Spleen (tissue), 11 donors: ENCODE measurements around the gene BAZ1B. TPM values are rescaled to one million over a fixed set of nuclear protein-coding genes. Genes with fewer than 3 reads are reported as not detected.
A peak's percentile ranks its signal among the peaks of the same experiment; 100 is the strongest.
"Not testable (repeated sequence)": the region's sequence is repeated elsewhere in the genome, so short reads cannot be mapped to it uniquely, and the experiment has no call there.

Source experiments
- DNase-seq: peaks from one replicate; pipeline ENCODE4 v3.0.0-alpha.2; 2020
- H3K27ac ChIP-seq, 8 donors: fragments of 200-600 bp; sonication (generic) in 7 of 8; 1 replicate in 4 of 8; 2 replicates in 4 of 8; pipeline versions ENCODE4 v1.5.0 to v1.8.0; 2016 to 2021; ENCODE audit warnings: inconsistent platforms in 4 of 8, mild to moderate bottlenecking in 4 of 8, moderate library complexity in 1 of 8
- H3K27me3 ChIP-seq, 7 donors: fragments of 200-600 bp; sonication (generic) in 6 of 7; replicated peaks in 1 of 7; 1 replicate in 4 of 7; 2 replicates in 3 of 7; pipeline versions ENCODE4 v1.5.0 to v1.8.0; 2016 to 2021; ENCODE audit warnings: inconsistent platforms in 3 of 7, mild to moderate bottlenecking in 1 of 7
- H3K36me3 ChIP-seq, 6 donors: fragments of 200-600 bp; sonication (generic) in 5 of 6; 1 replicate in 4 of 6; 2 replicates in 2 of 6; pipeline versions ENCODE4 v1.5.0 to v1.8.0; 2016 to 2021; ENCODE audit warnings: inconsistent platforms in 2 of 6
- H3K4me1 ChIP-seq, 6 donors: fragments of 200-600 bp; sonication (generic) in 5 of 6; 1 replicate in 3 of 6; 2 replicates in 3 of 6; pipeline versions ENCODE4 v1.5.0 to v1.8.0; 2016 to 2021; ENCODE audit warnings: inconsistent platforms in 3 of 6
- H3K4me3 ChIP-seq, 8 donors: fragments of 200-600 bp; sonication (generic) in 7 of 8; 1 replicate in 4 of 8; 2 replicates in 4 of 8; pipeline versions ENCODE4 v1.5.0 to v1.8.0; 2016 to 2021; ENCODE audit warnings: inconsistent platforms in 4 of 8, mild to moderate bottlenecking in 4 of 8, moderate library complexity in 2 of 8
- H3K9me3 ChIP-seq, 8 donors: fragments of 200-600 bp; sonication (generic) in 7 of 8; 1 replicate in 4 of 8; 2 replicates in 4 of 8; pipeline versions ENCODE4 v1.5.0 to v1.8.0; 2016 to 2021; ENCODE audit warnings: inconsistent platforms in 4 of 8
- CTCF ChIP-seq, 11 experiments: fragments of 200-600 bp in 7 of 11; fragments of 450-650 bp in 4 of 11; sonication (generic) in 4 of 11; IDR thresholded peaks in 8 of 11; conservative IDR thresholded peaks in 3 of 11; 1 replicate in 7 of 11; 2 replicates in 4 of 11; pipeline versions ENCODE4 v1.4.0 to v1.8.0; 2016 to 2021; ENCODE audit warnings: antibody characterized with exemption in 11 of 11, inconsistent platforms in 4 of 11, mild to moderate bottlenecking in 1 of 11
- POLR2A ChIP-seq, 3 donors: fragments of 450-650 bp; IDR thresholded peaks; one replicate each; pipeline ENCODE4 v1.5.1; 2017; ENCODE audit warnings: antibody characterized with exemption in 3 of 3, mild to moderate bottlenecking in 1 of 3
- POLR2AphosphoS5 ChIP-seq, 3 donors: sonication (generic); formaldehyde crosslinking; IDR thresholded peaks; one replicate each; pipeline ENCODE4 v1.5.1; 2017; ENCODE audit warnings: antibody characterized with exemption in 3 of 3
- WGBS, 5 donors: extraction: QIAGEN DNeasy Blood & Tissue Kit in 3 of 5; methylation state at CpG; one replicate each; pipeline versions ENCODE4 v1.1.5 to v1.1.7; 2013 to 2018; 5-methylcytosine and 5-hydroxymethylcytosine counted together
- intact Hi-C: fragments of 100-400 bp; cut with DNase I; formaldehyde crosslinking; loops from one replicate; pipeline ENCODE4 v1.15.0; 2023; ENCODE audit warnings: low total_unique reads
- polyA plus RNA-seq, 3 donors: library from polyadenylated mRNA; stranded (reverse); fragments of 200-250 nt; gene quantifications; one replicate each; pipeline ENCODE4 v1.2.1, GENCODE V29; 2013
- total RNA-seq, 7 donors: library from RNA; depleted of rRNA in 3 of 7; stranded (reverse); fragments of >200 nt in 3 of 7; fragmentation: NEBNext Ultra II Directional in 4 of 7; extraction: Animal tissue kit (Norgen Biotek cat#: 25700) in 4 of 7; gene quantifications; one replicate each; pipeline versions ENCODE4 v1.1.0 to v1.2.1, GENCODE V29; 2016 to 2021
- donor health status: healthy with polysubstance abuse.
- donor health status: DM: no; HTN: no; CAD: no; lungs with moderate emphysema.
- donor health status: DM: no; HTN: no; CAD: no.
- donor health status: Bipolar disorder and iron deficiency.
- donor health status: healthy.
- donor health status: DM: no; HTN: no; CAD: no.
- donor health status: DM: yes; HTN: yes; CAD: no.

The BAZ1B gene
- total and polyA plus RNA-seq, 10 donors, result 9.2 to 61.4 (median 54.9) TPM

- no peaks in the 10 kb centered on the region for H3K36me3 ChIP-seq
- TF ChIP-seq CTCF (IDR thresholded peaks at IDR 0.05 in 8 of 11, conservative IDR thresholded peaks at IDR 0.05 in 3 of 11) (no peak), POLR2A (IDR thresholded peaks at IDR 0.05) (no peak), POLR2AphosphoS5 (IDR thresholded peaks at IDR 0.05) (no peak)
- 87 to 94% (median 92%) methylated on average over 11 to 13 of the region's 13 CpGs for WGBS, 5 donors
- H3K27me3 ChIP-seq, result peaks cover 0 to 41% (median 8%) of the 10 kb centered on the region in 7 donors
- peaks cover 0 to 8% (median 0%) of the 10 kb centered on the region in 8 donors for H3K9me3 ChIP-seq
- peaks cover 0 to 27% (median 8%) of the 10 kb centered on the region in 6 donors for H3K4me1 ChIP-seq
- intact Hi-C loops, result loop anchor here (10.0 kb wide), 1 partner anchor 96 kb away; no protein-coding TSS in a partner anchor
- no peak overlapping the region for H3K4me3 ChIP-seq
- no peak for DNase-seq
- H3K27ac ChIP-seq, result no peak overlapping the region
These were observed 90.9 kb downstream of the BAZ1B start for GRCh38 chr7:73431041-73431835.

- not testable (repeated sequence) for DNase-seq, H3K36me3 ChIP-seq, H3K9me3 ChIP-seq, H3K4me3 ChIP-seq, H3K27ac ChIP-seq
- 72 to 87% (median 86%) methylated on average over 4 of the region's 4 CpGs for WGBS, 5 donors
- Histone ChIP-seq H3K4me1 (peaks cover 0 to 20% (median 5%) of the 10 kb centered on the region in 6 donors), H3K27me3 (peaks cover 0 to 41% (median 8%) of the 10 kb centered on the region in 7 donors)
- intact Hi-C loops, result loop anchor here (10.0 kb wide), 1 partner anchor 96 kb away; no protein-coding TSS in a partner anchor
These were observed 91.6 kb downstream of the BAZ1B start for GRCh38 chr7:73430540-73430939.

GRCh38 chr7:73429622-73430505 lies 92.2 kb downstream of the BAZ1B start:
- Histone ChIP-seq H3K27ac (no peak overlapping the region), H3K27me3 (peaks cover 0 to 40% (median 8%) of the 10 kb centered on the region in 7 donors), H3K36me3 (no peaks in the 10 kb centered on the region), H3K4me3 (no peak overlapping the region), H3K4me1 (peaks cover 0 to 16% (median 5%) of the 10 kb centered on the region in 6 donors), H3K9me3 (peaks cover 0 to 8% (median 0%) of the 10 kb centered on the region in 8 donors)
- TF ChIP-seq POLR2A (IDR thresholded peaks at IDR 0.05) (no peak), CTCF (IDR thresholded peaks at IDR 0.05 in 8 of 11, conservative IDR thresholded peaks at IDR 0.05 in 3 of 11) (no peak), POLR2AphosphoS5 (IDR thresholded peaks at IDR 0.05) (no peak)
- intact Hi-C loops, result loop anchor here (10.0 kb wide), 1 partner anchor 95 kb away; no protein-coding TSS in a partner anchor
- no peak for DNase-seq
- 70 to 81% (median 73%) methylated on average over 5 to 6 of the region's 6 CpGs for WGBS, 5 donors

GRCh38 chr7:73429215-73429614 lies 92.9 kb downstream of the BAZ1B start:
- Histone ChIP-seq H3K36me3 (no peaks in the 10 kb centered on the region), H3K4me3 (no peak overlapping the region), H3K27me3 (peaks cover 0 to 40% (median 8%) of the 10 kb centered on the region in 7 donors), H3K9me3 (peaks cover 0 to 3% (median 0%) of the 10 kb centered on the region in 8 donors), H3K4me1 (peaks cover 0 to 19% (median 7%) of the 10 kb centered on the region in 6 donors), H3K27ac (no peak overlapping the region)
- WGBS, 5 donors, result 65 to 70% (median 68%) methylated on average over 14 to 18 of the region's 18 CpGs
- no peak for TF ChIP-seq POLR2AphosphoS5 (IDR thresholded peaks at IDR 0.05)
- TF ChIP-seq CTCF (IDR thresholded peaks at IDR 0.05 in 8 of 11, conservative IDR thresholded peaks at IDR 0.05 in 3 of 11), result no peak
- no peak for TF ChIP-seq POLR2A (IDR thresholded peaks at IDR 0.05)
- peak; percentile 70 for DNase-seq
- intact Hi-C loops, result no loop called here
